Ovary (tissue), 3 donors: ENCODE data around the gene MAP3K10.

Source experiments
- POLR2A ChIP-seq: fragments of 450-650 bp; IDR thresholded peaks from one replicate; pipeline ENCODE4 v1.6.1; 2017; ENCODE audit warnings: antibody characterized with exemption, mild to moderate bottlenecking, moderate library complexity
- TF ChIP-seq, protein P1 (sequence below), 3 donors: fragments of 450-650 bp in 2 of 3; fragments of 200-600 bp in 1 of 3; IDR thresholded peaks; one replicate each; pipeline versions ENCODE4 v1.5.1 to v1.8.0; 2016 to 2022; ENCODE audit warnings: antibody characterized with exemption in 3 of 3, mild to moderate bottlenecking in 1 of 3
- donor health status: DM: no; HTN: no; CAD: no.

- TF ChIP-seq, protein P1, sequence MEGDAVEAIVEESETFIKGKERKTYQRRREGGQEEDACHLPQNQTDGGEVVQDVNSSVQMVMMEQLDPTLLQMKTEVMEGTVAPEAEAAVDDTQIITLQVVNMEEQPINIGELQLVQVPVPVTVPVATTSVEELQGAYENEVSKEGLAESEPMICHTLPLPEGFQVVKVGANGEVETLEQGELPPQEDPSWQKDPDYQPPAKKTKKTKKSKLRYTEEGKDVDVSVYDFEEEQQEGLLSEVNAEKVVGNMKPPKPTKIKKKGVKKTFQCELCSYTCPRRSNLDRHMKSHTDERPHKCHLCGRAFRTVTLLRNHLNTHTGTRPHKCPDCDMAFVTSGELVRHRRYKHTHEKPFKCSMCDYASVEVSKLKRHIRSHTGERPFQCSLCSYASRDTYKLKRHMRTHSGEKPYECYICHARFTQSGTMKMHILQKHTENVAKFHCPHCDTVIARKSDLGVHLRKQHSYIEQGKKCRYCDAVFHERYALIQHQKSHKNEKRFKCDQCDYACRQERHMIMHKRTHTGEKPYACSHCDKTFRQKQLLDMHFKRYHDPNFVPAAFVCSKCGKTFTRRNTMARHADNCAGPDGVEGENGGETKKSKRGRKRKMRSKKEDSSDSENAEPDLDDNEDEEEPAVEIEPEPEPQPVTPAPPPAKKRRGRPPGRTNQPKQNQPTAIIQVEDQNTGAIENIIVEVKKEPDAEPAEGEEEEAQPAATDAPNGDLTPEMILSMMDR (IDR thresholded peaks at IDR 0.05) = no peak
- no peak for TF ChIP-seq POLR2A
Observed at GRCh38 chr19:40238775-40239174, 47.5 kb downstream of the MAP3K10 start.
